ENCODE results near the gene SOD3. TPM values are rescaled to one million over a fixed set of nuclear protein-coding genes. Genes with fewer than 3 reads are reported as not detected.

SOD3 gene
- total RNA-seq, 2 donors from 2014 or later: 94.9 to 300 TPM

DNA sequence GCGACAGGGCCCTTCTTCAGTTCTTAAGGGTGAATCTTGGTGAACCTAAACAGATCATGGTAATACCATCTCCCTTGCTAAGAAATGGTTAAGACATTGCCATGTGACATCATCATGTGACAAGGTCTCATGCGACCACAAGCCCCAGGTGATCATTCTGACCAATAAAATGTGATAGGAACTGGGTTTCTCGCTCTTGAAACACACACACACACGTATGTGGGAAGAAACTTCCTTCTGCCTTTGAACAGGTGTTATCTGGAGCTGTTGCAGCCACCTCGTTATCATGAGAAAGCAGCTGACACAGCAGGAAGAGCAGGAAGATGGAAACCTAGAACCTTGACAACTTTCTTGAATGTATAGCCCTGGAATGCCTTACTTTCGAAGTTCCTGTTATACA lies 10.2 kb downstream of the SOD3 start:
- no peak overlapping the region for H3K4me3 ChIP-seq
- H3K4me1 ChIP-seq: peaks cover 0 to 19% of the 10 kb centered on the region in 2 donors
- H3K36me3 ChIP-seq: peaks cover 7% of the 10 kb centered on the region
- TF ChIP-seq, protein P1, sequence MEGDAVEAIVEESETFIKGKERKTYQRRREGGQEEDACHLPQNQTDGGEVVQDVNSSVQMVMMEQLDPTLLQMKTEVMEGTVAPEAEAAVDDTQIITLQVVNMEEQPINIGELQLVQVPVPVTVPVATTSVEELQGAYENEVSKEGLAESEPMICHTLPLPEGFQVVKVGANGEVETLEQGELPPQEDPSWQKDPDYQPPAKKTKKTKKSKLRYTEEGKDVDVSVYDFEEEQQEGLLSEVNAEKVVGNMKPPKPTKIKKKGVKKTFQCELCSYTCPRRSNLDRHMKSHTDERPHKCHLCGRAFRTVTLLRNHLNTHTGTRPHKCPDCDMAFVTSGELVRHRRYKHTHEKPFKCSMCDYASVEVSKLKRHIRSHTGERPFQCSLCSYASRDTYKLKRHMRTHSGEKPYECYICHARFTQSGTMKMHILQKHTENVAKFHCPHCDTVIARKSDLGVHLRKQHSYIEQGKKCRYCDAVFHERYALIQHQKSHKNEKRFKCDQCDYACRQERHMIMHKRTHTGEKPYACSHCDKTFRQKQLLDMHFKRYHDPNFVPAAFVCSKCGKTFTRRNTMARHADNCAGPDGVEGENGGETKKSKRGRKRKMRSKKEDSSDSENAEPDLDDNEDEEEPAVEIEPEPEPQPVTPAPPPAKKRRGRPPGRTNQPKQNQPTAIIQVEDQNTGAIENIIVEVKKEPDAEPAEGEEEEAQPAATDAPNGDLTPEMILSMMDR (IDR thresholded peaks at IDR 0.05): no peak
- H3K9me3 ChIP-seq: no peaks in the 10 kb centered on the region
- DNase-seq (ENCODE audit: low spot score): peak; percentile 23
- no peaks in the 10 kb centered on the region for H3K27me3 ChIP-seq
- no peak overlapping the region for H3K27ac ChIP-seq

DNA sequence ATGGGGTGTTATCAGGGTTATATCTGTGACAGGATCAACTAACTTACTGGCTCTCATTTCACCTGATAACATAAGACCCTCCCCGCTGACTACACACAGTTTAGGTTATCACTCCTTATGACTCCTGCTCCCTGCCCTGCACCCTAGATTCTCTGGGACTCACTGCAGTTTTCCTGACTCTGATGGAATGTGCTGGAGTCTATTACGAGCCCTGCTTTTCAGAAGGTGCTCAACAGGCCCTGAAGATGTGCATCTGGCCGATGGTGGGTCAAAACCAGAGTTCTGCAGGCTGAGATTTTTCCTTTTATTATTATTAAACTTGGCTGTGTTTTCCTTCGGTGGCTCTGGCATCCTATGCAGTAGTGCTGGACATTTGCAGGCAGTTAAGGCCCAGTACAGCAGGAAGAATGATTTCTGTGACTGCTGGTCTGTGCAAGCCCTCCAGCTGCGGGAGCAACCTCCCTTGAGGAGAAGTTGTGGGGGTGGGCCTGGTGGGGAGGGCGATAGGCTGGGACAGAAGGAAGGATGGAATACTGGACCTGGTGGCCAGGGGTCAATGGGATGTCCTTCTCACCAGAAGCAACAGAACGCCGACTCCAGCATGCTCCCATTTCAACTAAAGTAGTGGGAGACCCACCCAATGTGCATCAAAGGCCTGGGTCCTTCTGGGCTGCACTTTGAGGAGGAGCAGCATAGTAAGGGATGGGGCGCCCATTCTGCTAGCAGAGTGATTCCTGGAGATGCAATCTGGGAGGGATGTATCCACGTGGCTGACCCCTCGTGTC lies 11.0 kb downstream of the SOD3 start:
- Histone ChIP-seq H3K4me1 (peaks cover 0 to 11% of the 10 kb centered on the region in 2 donors), H3K9me3 (no peaks in the 10 kb centered on the region), H3K4me3 (no peak overlapping the region), H3K27me3 (no peaks in the 10 kb centered on the region), H3K27ac (no peak overlapping the region), H3K36me3 (peaks cover 7% of the 10 kb centered on the region)
- DNase-seq (ENCODE audit: low spot score): no peak
- TF ChIP-seq, protein P1 (IDR thresholded peaks at IDR 0.05): no peak

DNA sequence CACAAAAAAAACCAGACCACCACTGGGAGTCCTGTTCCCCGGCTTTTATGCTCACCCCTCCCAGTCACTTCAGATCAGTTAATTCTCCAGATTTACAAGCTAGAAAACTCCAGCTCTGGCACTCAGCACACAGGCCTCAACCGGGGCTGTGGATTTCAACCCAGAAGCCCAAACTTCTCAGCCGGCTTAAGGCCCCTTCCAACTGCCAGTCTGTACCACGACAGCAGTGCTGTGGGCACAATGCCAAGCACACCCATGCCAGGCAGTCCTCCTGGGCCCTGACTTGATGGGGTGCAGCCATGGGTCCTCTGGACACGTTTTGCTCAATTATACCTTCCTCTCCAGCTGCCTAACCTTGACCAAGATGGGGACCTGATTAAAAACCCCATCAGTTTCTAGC lies 12.2 kb downstream of the SOD3 start:
- Histone ChIP-seq H3K9me3 (no peaks in the 10 kb centered on the region), H3K4me3 (no peak overlapping the region), H3K27ac (no peak overlapping the region), H3K27me3 (no peaks in the 10 kb centered on the region), H3K36me3 (peaks cover 7% of the 10 kb centered on the region), H3K4me1 (peaks cover 0 to 6% of the 10 kb centered on the region in 2 donors)
- no peak for DNase-seq (ENCODE audit: low spot score)
- TF ChIP-seq, protein P1 (IDR thresholded peaks at IDR 0.05): no peak

DNA sequence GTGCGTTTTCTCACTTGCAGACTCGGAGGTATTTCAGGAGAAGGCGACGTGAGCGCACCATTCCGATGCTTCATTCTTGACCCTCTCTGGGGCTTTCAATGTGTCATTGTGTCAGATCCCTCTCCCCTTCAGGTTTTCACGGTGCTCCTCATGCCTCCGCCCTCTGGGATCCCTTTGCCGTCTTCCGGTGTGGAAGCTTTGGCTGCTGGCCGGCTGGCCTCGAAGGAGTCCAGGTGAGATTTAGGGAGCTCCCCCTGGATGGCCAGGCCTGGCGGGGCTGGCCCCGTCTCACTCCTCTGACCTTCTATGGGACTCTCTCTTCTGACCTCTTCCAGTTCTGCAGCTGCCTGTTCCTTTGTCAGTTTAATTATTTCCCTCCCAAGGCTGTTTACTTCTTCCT lies 12.9 kb downstream of the SOD3 start:
- Histone ChIP-seq H3K4me1 (peaks cover 0 to 6% of the 10 kb centered on the region in 2 donors), H3K9me3 (no peaks in the 10 kb centered on the region)
- no peak for DNase-seq (ENCODE audit: low spot score)

DNA sequence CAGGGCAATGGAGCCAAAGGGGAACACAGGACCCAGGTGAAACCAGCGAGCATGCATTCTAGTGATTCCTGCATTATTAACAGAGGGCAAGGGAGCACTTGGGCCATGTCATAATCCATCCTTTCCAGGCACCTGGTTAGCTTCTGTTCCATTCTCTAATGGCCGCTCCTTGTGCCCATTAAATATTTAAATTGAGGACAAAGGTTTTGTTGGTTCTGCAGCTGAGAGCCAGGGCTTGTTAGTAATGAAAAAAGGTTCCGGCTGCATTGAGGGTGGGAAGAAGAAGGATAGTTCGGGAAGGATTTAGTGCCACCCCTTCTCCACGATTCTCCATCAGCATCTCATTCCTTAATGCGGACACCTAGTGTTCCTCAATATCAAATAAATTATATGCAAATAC lies 13.6 kb downstream of the SOD3 start:
- TF ChIP-seq, protein P1 (IDR thresholded peaks at IDR 0.05): no peak
- Histone ChIP-seq H3K4me1 (peaks cover 0 to 6% of the 10 kb centered on the region in 2 donors), H3K36me3 (peaks cover 7% of the 10 kb centered on the region), H3K27me3 (no peaks in the 10 kb centered on the region), H3K4me3 (no peak overlapping the region), H3K27ac (peak overlapping the region in 1 of 2 donors; percentile 66), H3K9me3 (no peaks in the 10 kb centered on the region)
- DNase-seq (ENCODE audit: low spot score): no peak

More for the DNA sequence above, 12.9 kb downstream of the SOD3 start:
- TF ChIP-seq, protein P1 (IDR thresholded peaks at IDR 0.05): no peak
- H3K36me3 ChIP-seq: peaks cover 7% of the 10 kb centered on the region
- H3K27me3 ChIP-seq: no peaks in the 10 kb centered on the region
- H3K4me3 ChIP-seq: no peak overlapping the region
- no peak overlapping the region for H3K27ac ChIP-seq
